DND-41 (cell line): ENCODE measurements around the gene GIMAP8.
A peak's percentile ranks its signal among the peaks of the same experiment; 100 is the strongest.

Experiments
- ATAC-seq: fragments of 200-7000 bp; cut with Tn5 transposase; 3 replicates; pipeline ENCODE4 v1.9.1; 2021; ENCODE audit warnings: low read depth; ENCODE audit not compliant: insufficient read depth
- DNase-seq: peaks from one replicate; pipeline ENCODE4 v3.0.0-alpha.2; 2020
- H2AFZ ChIP-seq: 2 replicates; pipeline ENCODE4 v1.6.0; 2012; ENCODE audit warnings: low read depth, low read length
- H3K27ac ChIP-seq: 2 replicates; pipeline ENCODE4 v1.5.1; 2012; ENCODE audit warnings: low read length, inconsistent platforms
- H3K27me3 ChIP-seq: fragments of 200-600 bp; sonication (generic); 2 replicates; pipeline ENCODE4 v1.6.0; 2012; ENCODE audit warnings: low read length, mild to moderate bottlenecking, inconsistent platforms; ENCODE audit not compliant: insufficient read depth, poor library complexity
- H3K36me3 ChIP-seq: 2 replicates; pipeline ENCODE4 v1.5.1; 2012; ENCODE audit warnings: low read length, inconsistent platforms; ENCODE audit not compliant: insufficient read depth
- H3K4me1 ChIP-seq: 2 replicates; pipeline ENCODE4 v1.5.1; 2012; ENCODE audit warnings: mild to moderate bottlenecking, low read length; ENCODE audit not compliant: insufficient read depth
- H3K4me2 ChIP-seq: 2 replicates; pipeline ENCODE4 v1.6.0; 2012; ENCODE audit warnings: mild to moderate bottlenecking, moderate library complexity, low read length, inconsistent platforms; ENCODE audit not compliant: insufficient read depth
- H3K4me3 ChIP-seq, 2 experiments: fragments of 200-600 bp in 1 of 2; shearing (Covaris generic) in 1 of 2; 2 replicates each; pipeline ENCODE4 v1.5.1; 2012 to 2016; ENCODE audit warnings: inconsistent platforms in 2 of 2, low read length in 2 of 2, mild to moderate bottlenecking in 2 of 2, low read depth in 1 of 2, moderate library complexity in 1 of 2
- H3K79me2 ChIP-seq: 2 replicates; pipeline ENCODE4 v1.6.0; 2012; ENCODE audit warnings: low read length, inconsistent platforms; ENCODE audit not compliant: insufficient read depth
- H3K9ac ChIP-seq: 2 replicates; pipeline ENCODE4 v1.6.0; 2012; ENCODE audit warnings: low read depth, mild to moderate bottlenecking, inconsistent platforms, low read length, moderate library complexity
- H3K9me3 ChIP-seq: 2 replicates; pipeline ENCODE4 v1.5.1; 2012; ENCODE audit warnings: low read length, moderate library complexity, mild to moderate bottlenecking, inconsistent platforms; ENCODE audit not compliant: insufficient read depth, severe bottlenecking
- H4K20me1 ChIP-seq: 2 replicates; pipeline ENCODE4 v1.6.0; 2012; ENCODE audit warnings: low read length; ENCODE audit not compliant: insufficient read depth
- EZH2 ChIP-seq: IDR thresholded peaks from 3 replicates; pipeline ENCODE4 v1.6.1; 2012; ENCODE audit warnings: borderline replicate concordance, low read depth, mild to moderate bottlenecking, moderate library complexity, low read length, inconsistent platforms; ENCODE audit not compliant: severe bottlenecking
- TF ChIP-seq, protein P1 (sequence below): IDR thresholded peaks from 2 replicates; pipeline ENCODE4 v1.5.1; 2012; ENCODE audit warnings: borderline replicate concordance, low read length, moderate library complexity, mild to moderate bottlenecking; ENCODE audit not compliant: poor library complexity, severe bottlenecking; ENCODE audit errors: extremely low read depth

Gene GIMAP8

DNA sequence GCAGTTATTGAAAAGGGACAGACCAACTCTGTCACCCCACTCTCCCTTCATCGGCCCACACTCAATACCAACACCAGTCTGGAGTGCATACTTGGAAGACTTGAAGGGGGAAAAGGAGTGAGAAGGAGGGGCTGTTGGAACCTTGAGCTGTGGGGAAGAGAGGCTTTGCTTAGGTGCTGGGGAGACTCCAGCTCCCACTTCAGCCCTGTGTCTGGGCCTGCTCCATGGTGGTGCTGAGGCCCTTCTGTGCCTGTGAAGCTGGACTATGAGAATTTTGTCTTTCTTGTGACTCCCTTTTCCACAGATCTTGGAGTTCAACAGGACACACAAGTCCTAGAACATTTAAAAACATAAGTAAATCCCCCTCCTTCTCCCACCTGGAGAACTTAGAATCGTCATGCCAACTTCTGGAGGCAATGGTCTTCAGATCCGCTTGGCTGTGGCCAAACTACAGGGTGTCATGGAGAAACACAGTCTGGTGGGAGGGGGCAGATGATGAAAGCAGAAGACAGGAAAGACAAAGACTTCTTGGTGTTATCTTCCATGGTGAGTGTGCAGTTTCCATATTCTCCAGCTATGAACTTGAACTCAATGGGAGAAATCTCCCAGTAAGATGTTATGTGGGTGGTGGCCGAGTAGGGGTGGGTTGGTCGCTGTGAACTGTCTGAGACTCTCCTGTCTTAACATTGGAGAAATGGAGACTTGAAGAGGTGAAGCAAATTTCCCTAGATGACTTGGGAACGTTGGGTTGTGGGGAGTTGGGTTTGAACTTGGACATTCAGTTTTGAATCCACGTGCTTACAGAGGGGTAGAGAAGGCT is 18.4 kb upstream of the GIMAP8 start:
- no peak for TF ChIP-seq EZH2
- TF ChIP-seq, protein P1, sequence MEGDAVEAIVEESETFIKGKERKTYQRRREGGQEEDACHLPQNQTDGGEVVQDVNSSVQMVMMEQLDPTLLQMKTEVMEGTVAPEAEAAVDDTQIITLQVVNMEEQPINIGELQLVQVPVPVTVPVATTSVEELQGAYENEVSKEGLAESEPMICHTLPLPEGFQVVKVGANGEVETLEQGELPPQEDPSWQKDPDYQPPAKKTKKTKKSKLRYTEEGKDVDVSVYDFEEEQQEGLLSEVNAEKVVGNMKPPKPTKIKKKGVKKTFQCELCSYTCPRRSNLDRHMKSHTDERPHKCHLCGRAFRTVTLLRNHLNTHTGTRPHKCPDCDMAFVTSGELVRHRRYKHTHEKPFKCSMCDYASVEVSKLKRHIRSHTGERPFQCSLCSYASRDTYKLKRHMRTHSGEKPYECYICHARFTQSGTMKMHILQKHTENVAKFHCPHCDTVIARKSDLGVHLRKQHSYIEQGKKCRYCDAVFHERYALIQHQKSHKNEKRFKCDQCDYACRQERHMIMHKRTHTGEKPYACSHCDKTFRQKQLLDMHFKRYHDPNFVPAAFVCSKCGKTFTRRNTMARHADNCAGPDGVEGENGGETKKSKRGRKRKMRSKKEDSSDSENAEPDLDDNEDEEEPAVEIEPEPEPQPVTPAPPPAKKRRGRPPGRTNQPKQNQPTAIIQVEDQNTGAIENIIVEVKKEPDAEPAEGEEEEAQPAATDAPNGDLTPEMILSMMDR = no peak
- no peaks in the 10 kb centered on the region for H3K27me3 ChIP-seq

DNA sequence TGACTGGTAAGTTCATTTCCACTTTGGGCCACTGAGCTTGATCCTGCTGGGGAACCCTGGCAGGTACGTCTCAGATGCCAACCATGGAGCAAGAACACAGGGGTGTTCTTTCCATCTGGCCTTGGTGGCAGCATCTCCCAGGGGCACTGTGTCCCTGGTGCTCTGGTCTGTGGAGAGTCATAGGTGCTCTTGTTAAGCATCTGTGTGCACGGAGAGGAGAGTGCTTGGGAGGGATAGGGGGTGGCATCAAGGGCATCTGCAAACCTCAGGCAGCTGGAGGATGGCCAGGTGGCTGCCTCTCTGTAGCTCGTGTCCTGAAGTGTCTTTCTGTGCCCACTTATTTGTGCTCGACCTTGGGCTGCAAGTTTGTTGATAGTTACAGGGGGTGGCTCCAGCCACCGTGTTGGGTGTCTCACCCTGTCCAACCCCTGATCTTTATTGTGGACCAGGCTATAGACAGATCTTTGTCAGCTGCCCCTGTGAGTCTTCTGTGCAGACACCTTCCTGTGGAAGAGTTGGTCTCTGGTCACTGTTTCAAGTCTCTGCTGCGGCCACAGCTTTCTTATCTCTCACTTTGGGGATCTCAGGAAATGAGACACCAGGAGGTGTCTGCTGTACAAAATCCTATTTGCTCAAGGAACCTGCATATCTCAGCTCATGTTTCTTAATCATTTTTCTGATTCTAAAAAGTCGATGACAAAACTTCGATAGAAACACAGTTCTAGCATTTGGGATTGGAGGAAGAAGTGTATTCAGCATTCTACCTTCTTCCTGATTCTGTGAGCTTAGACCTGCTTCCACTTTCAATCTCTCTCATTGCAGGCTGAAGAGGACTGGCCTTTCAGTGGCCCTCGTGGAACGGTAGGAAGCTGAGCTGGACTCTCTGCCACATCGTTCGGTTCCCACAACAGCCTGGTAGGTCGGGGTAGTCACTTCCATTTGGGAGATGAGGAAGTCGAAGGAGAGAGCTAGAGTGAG is 17.2 kb upstream of the GIMAP8 start:
- H3K9me3 ChIP-seq = no peaks in the 10 kb centered on the region
- H3K4me2 ChIP-seq = no peak overlapping the region
- H2AFZ ChIP-seq = no peak overlapping the region
- H4K20me1 ChIP-seq = no peaks in the 10 kb centered on the region
- TF ChIP-seq EZH2 = no peak
- TF ChIP-seq, protein P1 = no peak
- H3K4me1 ChIP-seq = peaks cover 24% of the 10 kb centered on the region
- H3K27ac ChIP-seq = no peak overlapping the region
- ATAC-seq = no peak
- no peak overlapping the region for H3K4me3 ChIP-seq
- no peaks in the 10 kb centered on the region for H3K36me3 ChIP-seq
- peak; percentile 9 for DNase-seq
- no peak overlapping the region for H3K9ac ChIP-seq
- no peaks in the 10 kb centered on the region for H3K79me2 ChIP-seq
- H3K27me3 ChIP-seq = no peaks in the 10 kb centered on the region

More for the DNA sequence above, 18.4 kb upstream of the GIMAP8 start:
- no peak overlapping the region for H2AFZ ChIP-seq
- no peaks in the 10 kb centered on the region for H3K9me3 ChIP-seq
- ATAC-seq (no peak), DNase-seq (peak; percentile 3)
- H3K9ac ChIP-seq = no peak overlapping the region
- H3K79me2 ChIP-seq = no peaks in the 10 kb centered on the region
- H3K36me3 ChIP-seq = no peaks in the 10 kb centered on the region
- no peaks in the 10 kb centered on the region for H4K20me1 ChIP-seq
- no peak overlapping the region for H3K4me3 ChIP-seq
- peaks cover 35% of the 10 kb centered on the region for H3K4me1 ChIP-seq
- no peak overlapping the region for H3K4me2 ChIP-seq
- no peak overlapping the region for H3K27ac ChIP-seq

DNA sequence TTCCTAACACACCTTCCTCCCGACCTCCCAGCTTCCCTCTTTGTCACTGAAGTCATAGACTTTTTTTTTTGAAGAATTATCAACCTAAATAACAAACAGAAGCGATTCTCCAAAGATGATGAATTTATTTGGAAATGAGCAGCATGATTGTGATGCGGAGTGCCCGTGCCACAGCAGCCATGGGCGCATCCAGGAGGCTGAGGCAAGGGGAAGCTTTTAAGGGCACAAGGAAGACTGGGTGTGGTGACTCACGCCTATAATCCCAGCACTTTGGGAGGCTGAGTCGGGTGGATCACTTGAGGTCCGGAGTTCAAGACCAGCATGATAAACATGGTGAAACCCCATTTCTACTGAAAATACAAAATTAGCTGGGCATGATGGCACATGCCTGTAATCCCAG is 16.2 kb upstream of the GIMAP8 start:
- Histone ChIP-seq H3K79me2 (no peaks in the 10 kb centered on the region), H3K4me2 (no peak overlapping the region), H3K4me3 (no peak overlapping the region), H4K20me1 (no peaks in the 10 kb centered on the region), H3K4me1 (peaks cover 13% of the 10 kb centered on the region), H3K9me3 (no peaks in the 10 kb centered on the region), H3K27ac (no peak overlapping the region), H2AFZ (no peak overlapping the region), H3K27me3 (no peaks in the 10 kb centered on the region), H3K36me3 (no peaks in the 10 kb centered on the region), H3K9ac (no peak overlapping the region)
- TF ChIP-seq, protein P1 = no peak
- TF ChIP-seq EZH2 = no peak
- no peak for DNase-seq
- ATAC-seq = no peak
